ENCODE data around the gene P2RY14. TPM values are rescaled to one million over a fixed set of nuclear protein-coding genes. Genes with fewer than 3 reads are reported as not detected.

P2RY14 gene
- total RNA-seq, 6 experiments from 2014 or later = not detected

- Mint-ChIP-seq H3K36me3 (ENCODE audit: low read depth) (peaks cover 6% of the 10 kb centered on the region), H3K9me3 (peaks cover 8% of the 10 kb centered on the region), H3K27me3 (ENCODE audit: insufficient read depth) (no peaks in the 10 kb centered on the region), H3K4me3 (no peak overlapping the region), H3K27ac (no peak overlapping the region), H3K4me1 (ENCODE audit: low read depth) (peaks cover 48% of the 10 kb centered on the region)
- TF ChIP-seq CTCF (IDR thresholded peaks at IDR 0.05) = no peak
- DNase-seq = no peak
Measured at GRCh38 chr3:151319628-151320027, 41.3 kb upstream of the P2RY14 start.

GRCh38 chr3:151318991-151319390, 40.6 kb upstream of the P2RY14 start:
- Mint-ChIP-seq H3K9me3 (peaks cover 11% of the 10 kb centered on the region), H3K36me3 (ENCODE audit: low read depth) (peaks cover 6% of the 10 kb centered on the region), H3K27me3 (ENCODE audit: insufficient read depth) (no peaks in the 10 kb centered on the region), H3K27ac (no peak overlapping the region), H3K4me3 (no peak overlapping the region), H3K4me1 (ENCODE audit: low read depth) (peaks cover 48% of the 10 kb centered on the region)
- no peak for TF ChIP-seq CTCF (IDR thresholded peaks at IDR 0.05)
- no peak for DNase-seq

- H3K4me3 Mint-ChIP-seq = no peak overlapping the region; the same call in 1 of the 2 replicates
- H3K4me1 Mint-ChIP-seq (ENCODE audit: low read depth) = peaks cover 48% of the 10 kb centered on the region
- H3K9me3 Mint-ChIP-seq = peaks cover 12% of the 10 kb centered on the region
- TF ChIP-seq CTCF (IDR thresholded peaks at IDR 0.05) = no peak
- H3K27ac Mint-ChIP-seq = no peak overlapping the region
- peaks cover 6% of the 10 kb centered on the region for H3K36me3 Mint-ChIP-seq (ENCODE audit: low read depth)
- peak; percentile 21 for DNase-seq
- no peaks in the 10 kb centered on the region for H3K27me3 Mint-ChIP-seq (ENCODE audit: insufficient read depth)
Measured at GRCh38 chr3:151318313-151318712, 40.0 kb upstream of the P2RY14 start.

GRCh38 chr3:151316267-151316991, 38.1 kb upstream of the P2RY14 start, which contains the start of gene GPR87:
TSS of gene GPR87 (minus strand) at chr3:151316820. CDS start at chr3:151300100, 16,720 bp downstream.
- Mint-ChIP-seq H3K27ac (no peak within 1 kb of the TSS), H3K9me3 (peaks cover 12% of the 10 kb centered on the region), H3K27me3 (ENCODE audit: insufficient read depth) (no peaks in the 10 kb centered on the region), H3K36me3 (ENCODE audit: low read depth) (peaks cover 6% of the 10 kb centered on the region), H3K4me1 (ENCODE audit: low read depth) (peaks cover 48% of the 10 kb centered on the region), H3K4me3 (no peak within 1 kb of the TSS)
- no peak for DNase-seq
- no peak for TF ChIP-seq CTCF (IDR thresholded peaks at IDR 0.05)

GRCh38 chr3:151315846-151316245, 37.5 kb upstream of the P2RY14 start:
- Mint-ChIP-seq H3K27me3 (ENCODE audit: insufficient read depth) (no peaks in the 10 kb centered on the region), H3K9me3 (peaks cover 12% of the 10 kb centered on the region), H3K4me3 (no peak overlapping the region), H3K27ac (no peak overlapping the region), H3K4me1 (ENCODE audit: low read depth) (peaks cover 48% of the 10 kb centered on the region), H3K36me3 (ENCODE audit: low read depth) (peaks cover 6% of the 10 kb centered on the region)
- TF ChIP-seq CTCF (IDR thresholded peaks at IDR 0.05) = no peak
- no peak for DNase-seq

Data from HFFc6 (cell line).